ENCODE measurements around the gene ST6GALNAC6.

Gene ST6GALNAC6

DNA sequence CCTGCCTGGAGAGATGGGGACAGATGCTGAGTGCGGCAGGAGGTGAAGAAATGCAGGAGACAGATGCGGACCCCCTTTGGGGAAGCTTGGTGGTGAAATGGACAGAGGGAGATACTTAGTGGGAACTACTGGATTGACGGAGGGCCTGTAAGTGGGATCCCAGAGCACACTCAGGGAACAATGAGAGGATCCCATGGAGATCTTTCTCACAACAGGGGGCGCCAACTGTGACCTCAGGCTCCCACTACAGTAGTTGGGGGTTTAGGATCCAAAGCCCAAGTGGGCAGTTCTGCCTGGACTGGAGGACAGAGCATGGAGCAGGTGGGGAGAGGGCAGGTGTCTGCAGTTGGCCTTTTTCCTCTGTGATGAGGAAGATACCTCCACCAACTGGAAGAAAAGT, 34.8 kb upstream of the ST6GALNAC6 start:
- no peak for DNase-seq (ENCODE audit: low read depth)

DNA sequence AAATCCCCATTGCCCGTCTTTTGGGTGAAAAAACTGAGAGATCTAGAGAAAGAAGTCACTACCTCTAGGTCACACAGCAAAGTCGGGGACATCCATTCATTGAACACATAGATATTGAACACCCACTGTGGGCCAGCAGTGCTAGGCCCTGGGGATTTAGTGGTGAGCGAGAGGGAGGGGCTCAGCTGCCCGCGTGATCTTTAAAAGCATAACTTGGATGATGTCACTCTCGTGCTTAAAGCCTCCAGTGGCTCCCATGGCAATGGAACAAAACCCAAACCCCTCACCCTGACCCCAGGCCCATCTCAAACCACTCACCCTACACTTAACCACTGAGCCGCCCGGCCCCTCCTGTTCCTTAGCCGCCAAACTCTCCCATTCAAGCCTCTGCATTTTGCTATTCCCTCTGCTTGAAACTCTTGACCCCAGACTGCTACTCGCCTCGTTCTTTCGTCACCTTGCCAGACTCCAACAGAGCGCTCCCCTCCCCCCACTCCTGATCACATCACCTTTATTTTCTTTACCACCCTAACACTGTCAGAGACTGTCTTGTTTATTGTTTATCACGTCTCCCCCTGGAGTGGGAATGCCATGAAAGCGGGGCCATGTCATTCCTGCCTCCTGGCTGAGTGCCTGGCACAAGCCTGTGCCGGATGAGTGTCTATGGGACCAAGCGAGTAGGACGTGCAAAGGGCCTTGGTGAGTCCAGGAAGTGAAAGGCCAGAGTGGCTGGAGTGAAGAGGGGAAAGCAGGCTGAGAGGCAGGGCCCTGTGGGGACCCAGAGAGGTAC, 31.9 kb upstream of the ST6GALNAC6 start:
- DNase-seq (ENCODE audit: low read depth) = no peak

DNA sequence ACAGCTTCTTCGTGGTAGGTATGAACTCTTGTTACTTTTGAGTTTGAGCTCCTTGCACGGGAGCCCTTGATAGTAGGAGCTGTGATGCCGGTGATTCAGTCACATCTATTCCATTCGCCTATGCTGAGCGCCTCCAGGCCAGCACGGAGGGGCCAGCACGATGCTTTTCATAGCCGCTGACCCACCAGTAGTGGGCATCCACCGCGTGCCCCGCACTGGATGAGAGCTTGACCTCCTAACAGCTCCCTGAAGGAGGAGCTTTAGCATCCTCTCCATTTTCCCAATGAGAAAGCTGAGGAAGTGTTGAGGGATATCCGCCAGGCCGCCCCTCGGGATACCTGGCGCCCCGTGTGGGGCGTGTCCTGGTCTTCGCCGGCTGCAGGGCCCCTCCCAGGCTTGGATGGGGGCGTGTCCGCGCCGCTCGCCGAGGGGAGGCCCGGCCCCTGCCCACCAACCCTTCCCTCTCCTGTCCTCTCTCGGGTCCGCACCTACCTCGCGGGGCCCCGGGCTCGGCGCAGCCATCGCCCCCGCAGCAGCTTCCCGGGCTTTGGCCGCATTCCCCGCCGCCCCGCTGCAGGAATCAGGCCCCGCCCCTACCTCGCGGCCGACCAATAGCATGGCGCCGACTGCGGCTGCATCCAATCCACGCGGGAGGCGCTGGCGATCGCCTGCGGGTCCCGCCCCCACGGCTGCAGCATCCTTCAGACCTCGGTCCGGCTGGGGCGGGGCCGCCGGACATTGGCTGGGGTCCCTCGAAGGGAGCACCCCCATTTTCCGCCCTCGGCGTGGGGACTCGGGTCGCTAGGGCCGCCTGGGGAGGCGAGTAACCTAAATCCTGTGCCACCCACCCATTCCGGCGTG, 31.1 kb upstream of the ST6GALNAC6 start, which contains the start of gene PIP5KL1:
Gene PIP5KL1, minus strand, starts transcription at position 547 of the 861 bp plus-strand sequence. Its CDS starts 25 bp downstream, at position 522.
- no peak for DNase-seq (ENCODE audit: low read depth)

DNA sequence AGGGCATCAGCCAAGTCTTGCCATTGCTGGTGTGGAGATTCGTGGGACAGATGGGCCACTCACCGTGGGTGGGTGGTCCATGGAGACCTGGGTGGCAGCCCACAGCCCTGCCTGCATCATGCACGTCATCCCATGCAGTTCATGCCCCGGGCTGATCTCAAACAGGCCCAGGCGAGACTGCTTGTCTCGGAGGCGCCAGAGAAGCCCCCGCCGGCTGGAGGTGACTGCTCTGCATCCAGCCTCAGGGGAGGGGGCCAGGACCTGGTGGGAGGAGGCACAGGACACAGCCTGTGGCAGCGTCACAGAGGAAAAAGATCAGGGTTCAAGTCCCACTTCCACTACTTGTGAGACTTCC, 30.2 kb upstream of the ST6GALNAC6 start:
- no peak for DNase-seq (ENCODE audit: low read depth)

DNA sequence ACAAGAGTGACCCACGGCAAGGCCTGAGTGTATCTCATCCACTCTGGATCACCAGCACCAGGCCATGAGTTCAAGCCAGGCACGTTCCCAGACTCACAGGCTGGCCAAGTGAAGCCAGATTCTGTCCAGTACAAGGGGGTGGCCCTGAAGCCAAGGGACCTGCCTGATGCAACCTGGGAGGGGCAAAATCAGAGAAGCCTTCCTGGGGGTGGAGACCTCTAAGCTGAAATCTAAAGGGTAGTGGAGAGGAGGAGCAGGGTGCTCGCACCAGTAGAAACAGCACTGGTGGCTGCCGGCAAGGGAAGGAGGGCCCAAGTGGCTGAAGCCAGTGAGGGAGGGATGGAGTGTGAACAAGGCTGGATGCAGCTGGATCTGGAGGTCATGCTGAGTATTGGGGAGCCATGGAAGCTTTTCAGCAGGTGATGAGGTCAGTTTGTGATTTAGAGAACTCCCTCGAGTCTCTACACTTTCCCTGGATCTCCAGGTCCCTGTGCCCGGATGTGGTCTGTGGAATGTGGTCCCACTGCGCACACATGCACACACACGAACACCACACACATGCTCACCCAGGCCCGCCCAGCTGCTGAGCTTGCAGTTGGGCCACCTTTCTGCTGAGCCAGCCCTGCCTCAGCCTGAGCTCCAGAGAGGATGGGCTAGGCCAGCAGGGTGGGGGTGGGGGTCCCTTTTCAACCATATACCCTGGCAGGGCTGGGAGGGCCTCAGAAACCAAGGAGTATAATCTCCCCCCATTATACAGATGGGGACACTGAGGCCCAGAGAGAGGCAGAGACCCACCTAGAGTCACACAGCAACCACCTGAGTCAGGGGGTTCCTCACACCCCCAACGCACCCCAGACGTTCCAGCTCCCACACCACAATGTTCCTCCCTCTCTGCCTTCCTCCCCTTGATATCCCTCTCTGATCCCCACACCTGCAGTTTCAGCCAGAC, 29.5 kb upstream of the ST6GALNAC6 start:
- DNase-seq (ENCODE audit: low read depth) = no peak

DNA sequence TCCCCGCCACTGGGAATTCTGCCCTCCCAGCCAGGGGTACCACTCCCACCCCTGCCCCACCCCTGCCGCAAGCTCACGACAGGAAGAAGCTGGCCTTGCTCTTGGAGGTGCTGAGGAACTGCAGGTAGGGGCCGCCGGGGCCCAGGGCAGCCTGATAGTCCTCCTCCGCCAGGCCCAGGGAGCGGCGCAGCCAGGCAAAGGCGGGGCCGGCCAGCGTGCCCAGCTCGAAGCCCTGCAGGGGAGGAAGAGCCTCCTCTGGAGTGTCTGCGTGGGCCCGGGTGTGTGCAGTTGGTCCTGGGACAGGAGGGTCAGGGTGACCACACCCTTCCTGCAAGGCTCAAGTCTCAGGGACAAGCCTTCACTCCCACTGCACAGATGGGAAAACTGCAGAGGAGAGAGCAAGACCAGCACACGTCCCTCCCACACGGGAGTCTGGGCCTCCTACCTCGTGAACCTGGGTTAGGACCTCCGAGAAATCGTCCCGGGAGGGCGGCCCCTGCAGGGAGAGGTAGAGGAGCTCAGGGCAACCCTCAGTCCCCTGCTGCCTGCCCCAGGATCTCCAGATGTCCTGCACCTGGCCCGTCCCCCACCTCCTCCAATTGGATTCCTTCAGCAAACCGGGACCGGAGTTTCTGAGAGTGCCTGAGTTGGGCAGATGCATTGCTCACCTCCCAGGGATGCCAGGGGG, 28.7 kb upstream of the ST6GALNAC6 start:
- DNase-seq (ENCODE audit: low read depth) = no peak

DNA sequence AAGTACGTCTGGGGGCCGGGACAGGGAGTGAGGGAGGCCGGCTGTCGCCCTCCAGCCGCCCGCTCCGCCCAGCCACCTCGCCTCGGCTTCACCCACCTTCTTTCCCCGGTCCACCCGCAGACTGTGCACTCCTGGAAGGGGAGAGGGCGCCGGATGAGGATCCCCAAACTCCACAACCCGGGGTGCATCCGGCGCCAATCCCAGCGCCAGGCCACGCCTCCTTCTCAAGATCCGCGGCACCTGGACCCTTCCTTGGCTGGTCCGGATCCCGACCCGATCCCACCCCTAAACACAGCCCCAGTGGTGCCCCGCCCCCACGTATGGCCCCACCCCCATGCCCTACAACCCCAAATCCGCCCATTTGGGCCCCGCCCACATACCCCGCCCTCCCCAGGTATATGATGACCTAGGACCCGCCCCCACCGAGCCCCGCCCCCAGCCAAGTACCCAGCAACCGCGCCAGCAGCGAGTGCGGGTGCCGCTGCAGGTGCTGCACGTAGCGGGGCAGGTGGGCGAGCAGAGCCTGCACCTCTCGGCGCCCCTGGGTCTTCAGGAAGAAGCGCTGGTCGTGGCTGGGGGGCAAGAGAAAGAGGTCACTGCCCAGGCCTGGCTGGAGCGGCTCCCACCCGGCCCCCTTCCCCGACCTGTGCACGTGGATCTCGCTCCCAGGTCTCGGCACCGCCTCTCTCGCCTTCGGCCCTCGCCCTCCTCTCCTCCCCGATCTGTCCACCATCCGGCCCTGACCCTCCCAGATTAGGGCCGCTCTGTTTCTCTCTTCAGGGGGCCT, 28.0 kb upstream of the ST6GALNAC6 start:
- DNase-seq (ENCODE audit: low read depth) = no peak

DNA sequence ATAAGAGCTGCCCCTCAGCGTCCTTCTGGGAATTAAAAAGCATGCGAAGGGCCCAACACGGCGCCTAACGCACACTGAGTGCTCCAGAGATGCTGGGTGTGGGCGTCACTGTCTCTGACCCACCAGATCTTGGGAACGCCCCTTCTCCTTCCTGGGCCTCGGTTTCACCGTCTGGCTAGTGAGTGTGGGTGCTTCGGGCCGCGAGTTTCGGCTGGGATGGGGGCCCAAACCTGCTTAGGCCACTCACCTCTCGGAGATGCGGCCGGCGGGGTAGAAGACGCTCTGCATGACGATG, 27.4 kb upstream of the ST6GALNAC6 start:
- DNase-seq (ENCODE audit: low read depth) = no peak

DNA sequence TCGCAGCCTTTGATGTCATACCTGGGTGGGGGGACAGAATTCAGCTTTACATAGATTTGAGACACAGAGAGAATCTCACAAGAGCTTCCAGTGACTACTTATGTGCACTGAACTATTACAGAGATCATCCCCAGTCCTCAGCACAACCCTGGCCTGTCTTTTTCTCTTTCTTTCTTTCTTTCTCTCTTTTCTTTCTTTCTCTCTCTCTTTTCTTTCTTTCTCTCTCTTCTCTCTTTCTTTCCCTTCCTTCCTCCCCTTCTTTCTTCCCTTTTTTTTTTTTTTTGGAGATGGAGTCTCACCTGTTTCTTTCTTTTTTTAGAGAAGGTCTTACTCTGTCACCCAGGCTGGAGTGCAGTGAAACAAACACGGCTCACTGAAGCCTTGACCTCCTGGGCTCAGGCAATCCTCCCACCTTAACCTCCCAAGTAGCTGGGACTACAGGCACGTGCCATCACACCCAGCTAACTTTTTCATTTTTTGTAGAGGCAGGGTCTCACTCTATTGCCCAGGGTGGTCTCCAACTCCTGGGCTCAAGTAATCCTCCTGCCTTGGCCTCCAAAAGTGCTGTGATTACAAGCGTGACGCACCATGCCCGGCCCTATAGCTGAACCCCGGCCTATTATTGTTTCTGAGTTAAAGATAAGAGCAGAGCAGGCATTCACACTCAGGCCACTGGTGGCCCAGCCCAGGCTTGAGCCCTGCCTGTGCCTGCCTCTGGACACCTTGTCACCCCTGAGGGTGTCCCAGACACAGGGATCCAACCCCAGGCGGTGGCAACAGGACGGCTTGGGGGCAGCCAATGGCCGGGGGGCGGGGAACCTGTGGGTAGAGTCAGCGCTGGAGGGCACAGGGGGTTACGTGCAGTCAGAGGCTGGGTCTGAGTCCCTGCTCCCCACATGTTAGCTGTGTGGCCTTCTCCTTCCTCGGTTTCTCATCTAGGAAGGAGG, 26.8 kb upstream of the ST6GALNAC6 start:
- no peak for DNase-seq (ENCODE audit: low read depth)

DNA sequence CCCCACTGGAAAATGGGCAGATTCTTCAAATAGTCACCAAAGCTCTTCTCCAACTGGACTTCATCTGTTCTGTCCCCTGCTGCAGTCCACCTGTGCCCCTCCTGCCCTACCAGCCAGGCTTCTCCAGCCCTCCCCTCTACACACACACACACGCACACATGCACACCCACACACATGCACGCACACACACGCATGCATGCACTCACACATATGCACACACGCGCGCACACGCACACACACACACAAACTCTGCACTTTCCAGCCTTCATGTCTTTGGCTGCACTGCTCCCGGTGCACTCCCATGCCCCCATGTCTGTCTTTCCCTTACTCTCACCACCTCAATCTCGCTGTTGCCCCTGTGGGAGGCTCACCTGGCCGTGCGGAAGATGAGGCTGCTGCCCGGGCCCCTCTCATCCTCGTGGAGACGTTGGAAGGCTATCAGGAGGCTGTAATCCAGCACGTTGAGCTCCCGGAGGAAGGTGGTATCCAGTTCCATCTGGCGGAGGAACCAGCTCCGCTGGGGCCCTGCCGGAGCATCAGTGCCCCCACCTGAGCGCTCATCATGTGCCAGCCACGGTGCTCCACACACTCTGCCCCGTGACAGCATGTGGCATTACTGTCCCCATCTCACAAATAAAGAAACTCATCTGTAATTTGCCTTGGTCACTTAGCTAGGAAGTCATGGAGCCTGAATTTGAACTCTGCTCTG, 25.5 kb upstream of the ST6GALNAC6 start:
- no peak for DNase-seq (ENCODE audit: low read depth)

DNA sequence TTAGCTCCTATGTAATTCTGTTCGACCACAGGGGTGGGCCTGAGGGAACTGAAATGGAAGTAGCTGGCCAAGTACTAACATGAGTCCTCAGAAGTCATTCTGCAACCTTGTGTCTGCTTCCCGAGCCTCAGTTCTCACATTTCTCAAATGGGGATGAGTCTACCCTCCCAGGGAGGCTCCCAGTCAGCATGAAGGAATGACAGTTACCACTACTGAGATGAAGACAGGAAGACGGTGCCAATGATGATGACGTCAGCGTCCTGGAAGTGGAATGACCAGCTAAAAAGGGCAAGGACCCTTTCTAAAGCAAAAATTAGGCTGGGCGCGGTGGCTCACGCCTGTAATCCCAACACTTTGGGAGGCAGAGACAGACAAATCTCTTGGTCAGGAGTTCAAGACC, 24.4 kb upstream of the ST6GALNAC6 start:
- DNase-seq (ENCODE audit: low read depth) = peak; percentile 94

DNA sequence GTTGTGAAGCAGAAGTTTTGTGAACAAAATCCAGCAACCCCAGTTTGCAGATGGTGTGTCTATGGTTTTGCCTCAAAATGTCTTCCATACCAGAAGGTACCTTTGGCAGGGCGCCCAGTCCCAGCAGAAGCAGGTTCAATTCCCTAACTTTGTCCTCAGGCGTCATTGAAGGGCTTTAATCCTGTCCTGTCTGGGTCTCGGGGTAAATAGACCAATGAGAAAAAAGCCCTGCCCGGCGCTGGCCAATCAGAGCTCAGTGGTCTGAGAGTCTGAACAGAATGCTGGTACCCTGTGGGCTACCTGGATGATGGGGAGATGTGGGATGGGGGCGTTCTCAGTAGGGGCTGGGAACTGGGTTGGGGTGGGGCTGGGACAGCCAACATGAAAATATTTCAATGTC, 23.6 kb upstream of the ST6GALNAC6 start:
- no peak for DNase-seq (ENCODE audit: low read depth)

DNA sequence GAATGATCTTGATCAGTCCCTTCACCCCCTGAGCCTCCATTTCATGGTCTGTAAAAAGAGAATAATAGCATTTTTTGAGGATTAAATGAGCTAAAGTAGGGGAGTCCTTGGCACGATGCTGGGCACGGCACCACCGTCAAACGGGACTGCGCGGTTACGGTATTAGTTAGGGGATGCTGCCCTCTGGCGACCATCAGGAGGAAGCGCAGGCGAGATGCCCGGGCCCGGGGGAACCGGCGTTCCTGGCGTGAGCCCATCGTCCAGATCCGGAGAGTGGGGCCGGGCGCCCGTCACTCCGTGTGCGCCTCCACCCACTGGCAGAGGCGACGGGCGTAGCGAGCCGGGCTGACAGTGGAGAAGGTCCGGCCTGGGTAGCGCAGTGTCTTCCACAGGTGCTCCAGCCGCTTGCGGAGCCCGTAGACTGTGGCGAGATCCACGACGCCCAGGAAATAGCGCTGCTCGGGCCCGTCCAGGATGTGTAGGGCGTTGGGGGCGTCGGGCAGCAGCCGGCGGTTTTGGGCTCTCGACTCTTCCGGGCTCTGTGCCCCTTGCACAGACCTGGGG, 22.2 kb upstream of the ST6GALNAC6 start:
- DNase-seq (ENCODE audit: low read depth) = no peak

DNA sequence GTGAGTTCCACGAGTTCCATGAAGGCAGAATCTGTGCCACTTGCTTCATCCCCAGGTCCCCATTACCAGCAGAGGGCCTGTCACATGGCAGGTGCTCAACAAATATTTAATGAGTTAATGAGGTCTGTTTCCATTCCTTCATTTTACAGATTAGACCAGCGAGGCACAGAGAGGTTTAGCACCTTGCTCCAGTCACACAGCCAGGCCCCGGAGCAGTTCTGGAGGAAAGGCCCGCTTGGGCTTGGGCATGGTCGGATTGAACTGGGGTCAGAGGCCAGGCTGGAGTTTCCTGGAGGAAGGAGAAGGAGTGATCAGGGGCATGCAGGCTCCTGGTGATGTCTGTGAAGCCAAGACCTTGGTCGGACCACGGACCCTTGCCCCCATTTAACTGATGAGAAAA, 21.4 kb upstream of the ST6GALNAC6 start:
- no peak for DNase-seq (ENCODE audit: low read depth)

DNA sequence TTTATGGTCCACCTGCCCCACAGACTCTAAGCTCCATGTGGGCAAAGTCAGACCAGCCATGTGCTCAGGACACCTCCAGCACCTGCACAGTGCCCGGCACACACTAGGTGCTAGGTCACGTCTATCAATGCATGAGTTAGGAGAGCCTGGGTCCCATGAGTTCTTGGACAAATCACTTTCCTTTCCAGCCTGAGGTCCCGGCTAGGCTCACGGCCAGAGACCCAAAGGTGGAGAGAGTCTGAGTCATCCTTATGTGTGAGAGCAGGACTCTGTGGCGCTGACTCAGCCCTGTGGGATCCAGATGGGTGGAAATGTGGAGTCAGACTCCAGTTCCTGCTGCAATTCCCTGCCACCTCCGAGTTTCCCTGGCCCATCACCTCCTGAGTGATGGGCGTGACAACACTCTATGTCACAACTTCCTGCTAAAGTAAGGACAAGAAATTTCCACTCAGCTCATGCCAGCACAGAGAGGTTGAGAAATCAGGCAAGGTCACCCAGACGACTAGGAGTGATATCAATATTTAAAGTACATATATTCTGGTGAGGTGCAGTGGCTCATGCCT, 19.9 kb upstream of the ST6GALNAC6 start:
- DNase-seq (ENCODE audit: low read depth) = peak; percentile 99

DNA sequence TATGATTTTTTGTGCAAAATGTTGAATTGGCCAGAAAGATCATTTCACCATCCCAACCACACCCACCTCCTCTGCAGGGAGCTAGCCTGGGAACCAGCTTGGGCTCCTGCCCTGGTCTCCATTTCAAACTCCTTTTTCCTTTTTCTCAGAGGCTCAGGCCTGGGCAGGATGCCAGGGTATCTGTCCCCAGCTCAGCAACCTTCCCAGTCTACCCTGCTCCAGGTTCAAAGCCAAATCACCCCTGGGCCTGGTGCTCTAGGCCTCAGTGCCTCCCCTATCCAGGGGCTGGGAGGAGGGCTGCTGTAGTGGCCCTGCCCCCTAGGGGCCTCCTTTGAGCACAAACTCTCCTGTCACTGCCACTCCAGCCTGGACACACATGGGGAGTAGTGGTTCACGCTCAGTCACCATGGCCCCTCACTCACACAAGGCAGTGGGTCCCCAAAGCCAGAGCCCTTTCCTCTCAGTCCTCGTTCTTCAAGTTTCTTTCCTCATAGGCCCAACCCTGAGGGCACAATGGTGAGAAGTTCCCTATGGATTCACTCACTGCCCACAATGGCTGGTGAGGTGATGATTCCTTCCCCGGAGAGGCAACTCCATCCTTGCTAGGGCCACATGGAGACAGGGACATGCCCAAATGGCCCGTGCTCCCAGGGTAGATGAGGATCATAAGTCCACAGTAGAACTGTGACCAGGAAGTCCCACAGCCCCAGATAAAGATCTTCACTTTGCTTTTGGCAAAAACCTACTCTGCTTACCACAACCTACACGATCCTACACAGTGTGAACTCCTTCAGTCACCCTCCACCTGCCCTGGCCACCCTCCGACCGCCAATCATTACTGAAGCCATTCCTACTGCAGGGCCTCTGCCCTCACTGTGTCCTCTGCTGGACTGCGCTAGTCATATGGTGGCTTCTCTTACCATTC, 19.0 kb upstream of the ST6GALNAC6 start:
- no peak for DNase-seq (ENCODE audit: low read depth)

DNA sequence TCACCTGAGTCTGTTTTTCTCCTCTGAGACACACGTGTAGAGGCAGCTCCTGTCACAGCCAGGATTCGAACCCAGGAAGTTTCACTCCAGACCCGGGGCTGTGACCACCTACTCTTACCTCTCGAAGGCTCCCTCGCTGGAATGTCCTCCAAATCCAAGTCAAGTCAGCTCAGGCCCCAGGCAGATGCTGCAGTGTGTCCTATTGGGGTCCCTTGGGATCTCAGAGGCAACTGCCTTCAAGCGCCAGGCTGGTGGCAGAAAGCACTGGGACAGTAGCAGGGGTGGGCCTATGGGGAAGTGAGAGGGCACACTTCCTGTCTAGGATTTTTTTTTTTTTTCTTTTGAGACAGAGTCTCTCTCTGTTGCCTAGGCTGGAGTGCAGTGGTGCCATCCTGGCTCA, 18.2 kb upstream of the ST6GALNAC6 start:
- no peak for DNase-seq (ENCODE audit: low read depth)

Data from GM04503 (cell line).